Type B pancreatic cell (in vitro differentiated cells): ENCODE measurements around the gene SMIM41. TPM values are rescaled to one million over a fixed set of nuclear protein-coding genes. Genes with fewer than 3 reads are reported as not detected.

Source experiments
- DNase-seq: peaks from one replicate; pipeline ENCODE4 v3.0.0; 2021; ENCODE audit warnings: mixed read lengths; ENCODE audit not compliant: unreplicated experiment; ENCODE audit errors: extremely low spot score
- H3K27ac Mint-ChIP-seq: 2 replicates; pipeline ENCODE4 v1.8.0; 2021; ENCODE audit warnings: mild to moderate bottlenecking, mixed read lengths
- H3K27me3 Mint-ChIP-seq: 2 replicates; pipeline ENCODE4 v1.8.0; 2021; ENCODE audit warnings: mixed read lengths
- H3K36me3 Mint-ChIP-seq: 2 replicates; pipeline ENCODE4 v1.8.0; 2021; ENCODE audit warnings: mixed read lengths
- H3K4me1 Mint-ChIP-seq: one replicate; pipeline ENCODE4 v1.8.0; 2021; ENCODE audit warnings: mixed read lengths; ENCODE audit not compliant: unreplicated experiment
- H3K4me3 Mint-ChIP-seq: 2 replicates; pipeline ENCODE4 v1.8.0; 2021; ENCODE audit warnings: mild to moderate bottlenecking, mixed read lengths
- H3K9me3 Mint-ChIP-seq: 2 replicates; pipeline ENCODE4 v1.8.0; 2021; ENCODE audit warnings: mixed read lengths
- total RNA-seq: library from RNA; stranded (reverse); gene quantifications from 2 replicates; pipeline ENCODE4 v1.2.1, GENCODE V29; 2021; ENCODE audit warnings: low replicate concordance
- TF ChIP-seq, protein P1 (sequence below): fragments of 200-600 bp; sonication (generic); conservative IDR thresholded peaks from 2 replicates; pipeline ENCODE4 v1.5.0; 2021; ENCODE audit warnings: antibody characterized with exemption, mild to moderate bottlenecking

SMIM41 gene
- total RNA-seq, 1 donor from 2014 or later = not detected

DNA sequence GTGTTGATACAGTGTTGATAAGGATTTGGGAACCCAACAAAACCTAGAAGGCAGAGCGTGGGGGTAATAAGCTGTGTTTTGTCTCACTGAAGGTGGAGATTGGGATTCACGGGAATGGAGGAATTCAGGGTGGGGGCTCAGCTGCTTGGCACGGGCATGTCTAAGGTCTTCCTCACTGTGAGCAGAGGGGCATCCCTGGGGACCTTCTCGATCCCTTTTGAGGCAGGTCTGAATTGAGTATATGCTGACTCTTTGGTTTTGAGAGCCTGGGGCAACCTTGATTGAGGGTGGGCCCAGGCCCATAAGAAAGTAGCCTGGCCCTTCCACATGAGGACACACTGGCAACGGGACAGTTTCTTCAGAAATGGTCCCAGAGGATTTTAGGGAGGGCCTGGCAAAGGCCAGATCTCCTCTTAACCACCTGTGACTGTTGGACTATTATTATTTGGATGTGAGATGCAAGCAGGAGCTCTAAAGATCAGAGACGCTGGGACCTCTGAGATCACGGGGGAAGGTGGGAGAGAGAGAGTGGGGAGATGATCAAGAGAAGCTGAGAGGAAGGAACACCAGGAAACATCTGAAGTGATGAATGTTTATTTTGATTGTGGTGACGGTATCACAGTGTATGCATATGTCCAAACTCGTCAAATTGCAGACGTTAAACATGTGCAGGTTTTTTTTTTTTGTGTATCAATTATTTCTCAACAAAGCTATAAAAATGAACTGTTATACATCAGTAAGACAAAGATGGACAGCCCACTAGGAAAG is 48.4 kb downstream of the SMIM41 start:
- H3K36me3 Mint-ChIP-seq = no peaks in the 10 kb centered on the region
- DNase-seq = no peak
- H3K4me1 Mint-ChIP-seq = peaks cover 9% of the 10 kb centered on the region
- TF ChIP-seq, protein P1, sequence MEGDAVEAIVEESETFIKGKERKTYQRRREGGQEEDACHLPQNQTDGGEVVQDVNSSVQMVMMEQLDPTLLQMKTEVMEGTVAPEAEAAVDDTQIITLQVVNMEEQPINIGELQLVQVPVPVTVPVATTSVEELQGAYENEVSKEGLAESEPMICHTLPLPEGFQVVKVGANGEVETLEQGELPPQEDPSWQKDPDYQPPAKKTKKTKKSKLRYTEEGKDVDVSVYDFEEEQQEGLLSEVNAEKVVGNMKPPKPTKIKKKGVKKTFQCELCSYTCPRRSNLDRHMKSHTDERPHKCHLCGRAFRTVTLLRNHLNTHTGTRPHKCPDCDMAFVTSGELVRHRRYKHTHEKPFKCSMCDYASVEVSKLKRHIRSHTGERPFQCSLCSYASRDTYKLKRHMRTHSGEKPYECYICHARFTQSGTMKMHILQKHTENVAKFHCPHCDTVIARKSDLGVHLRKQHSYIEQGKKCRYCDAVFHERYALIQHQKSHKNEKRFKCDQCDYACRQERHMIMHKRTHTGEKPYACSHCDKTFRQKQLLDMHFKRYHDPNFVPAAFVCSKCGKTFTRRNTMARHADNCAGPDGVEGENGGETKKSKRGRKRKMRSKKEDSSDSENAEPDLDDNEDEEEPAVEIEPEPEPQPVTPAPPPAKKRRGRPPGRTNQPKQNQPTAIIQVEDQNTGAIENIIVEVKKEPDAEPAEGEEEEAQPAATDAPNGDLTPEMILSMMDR = no peak
- peaks cover 13% of the 10 kb centered on the region for H3K27me3 Mint-ChIP-seq
- H3K4me3 Mint-ChIP-seq = no peak overlapping the region
- no peaks in the 10 kb centered on the region for H3K9me3 Mint-ChIP-seq
- H3K27ac Mint-ChIP-seq = no peak overlapping the region

DNA sequence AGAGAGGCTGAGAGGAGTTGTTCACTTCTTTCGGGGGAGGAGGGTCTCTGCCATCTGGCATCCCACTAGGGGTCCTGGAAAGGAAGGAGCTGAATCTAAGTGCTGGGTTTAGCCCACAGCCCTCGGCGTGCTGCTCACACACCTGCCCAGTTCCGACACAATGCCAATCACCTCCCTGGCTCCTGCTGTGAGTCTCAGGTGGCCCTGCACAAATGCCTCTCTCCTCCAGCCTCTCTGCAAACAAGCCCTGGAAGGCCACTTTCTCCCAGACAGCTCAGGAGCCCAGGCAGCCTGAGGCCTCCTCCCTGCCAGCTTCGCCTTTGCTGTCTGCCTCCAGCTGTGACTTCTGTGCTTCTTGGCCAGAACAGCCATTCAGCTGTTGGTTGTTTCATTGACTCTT is 51.2 kb downstream of the SMIM41 start:
- Mint-ChIP-seq H3K9me3 (no peaks in the 10 kb centered on the region), H3K36me3 (no peaks in the 10 kb centered on the region), H3K4me1 (peaks cover 9% of the 10 kb centered on the region), H3K4me3 (no peak overlapping the region), H3K27me3 (peaks cover 13% of the 10 kb centered on the region), H3K27ac (no peak overlapping the region)
- TF ChIP-seq, protein P1 = no peak
- no peak for DNase-seq

DNA sequence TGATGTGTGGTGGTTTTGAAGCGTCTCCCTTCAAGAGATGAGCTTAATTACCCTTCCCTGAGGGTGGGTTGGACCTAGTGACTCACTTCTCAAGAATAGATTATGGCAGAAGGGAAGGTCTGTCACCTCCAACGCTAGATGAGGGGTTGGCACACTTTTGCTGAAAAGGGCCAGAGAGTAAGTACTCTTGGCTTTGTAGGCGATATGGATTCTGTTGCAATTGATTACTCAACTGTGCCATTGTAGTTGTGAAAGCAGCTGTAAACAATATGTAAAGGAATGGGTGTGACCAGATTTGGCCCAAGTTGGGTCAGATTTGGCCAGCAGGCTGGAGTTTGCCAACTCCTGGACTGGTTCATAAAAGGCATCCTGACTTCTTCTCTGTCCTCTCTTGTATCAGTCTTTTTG is 53.3 kb downstream of the SMIM41 start:
- H3K4me1 Mint-ChIP-seq = no peaks in the 10 kb centered on the region
- H3K9me3 Mint-ChIP-seq = no peaks in the 10 kb centered on the region
- H3K27ac Mint-ChIP-seq = no peak overlapping the region
- TF ChIP-seq, protein P1 = no peak
- H3K36me3 Mint-ChIP-seq = no peaks in the 10 kb centered on the region
- no peak overlapping the region for H3K4me3 Mint-ChIP-seq
- H3K27me3 Mint-ChIP-seq = peaks cover 13% of the 10 kb centered on the region
- no peak for DNase-seq

DNA sequence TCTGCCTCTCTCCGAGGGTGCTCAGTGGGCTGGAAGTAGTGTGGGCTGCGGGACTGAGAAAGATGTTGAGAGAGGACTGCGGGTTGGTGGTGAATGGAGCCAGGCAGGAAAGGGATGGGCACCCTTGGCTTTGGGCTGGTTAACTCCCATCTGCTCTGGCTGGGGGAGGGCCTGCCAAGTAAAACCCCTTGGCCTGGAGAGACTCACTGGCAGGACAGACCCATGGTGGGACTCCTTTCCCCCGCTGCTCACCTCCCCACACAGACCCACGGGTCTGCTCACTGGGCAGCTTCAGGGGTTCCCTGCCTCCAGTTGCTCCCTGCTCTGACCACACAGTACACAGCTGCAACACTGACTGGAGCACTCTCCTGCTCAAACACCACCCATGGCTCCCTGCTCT is 58.2 kb downstream of the SMIM41 start:
- TF ChIP-seq, protein P1 = no peak
- no peaks in the 10 kb centered on the region for H3K36me3 Mint-ChIP-seq
- DNase-seq = no peak
- no peaks in the 10 kb centered on the region for H3K9me3 Mint-ChIP-seq
- H3K4me3 Mint-ChIP-seq = no peak overlapping the region
- H3K27ac Mint-ChIP-seq = no peak overlapping the region
- peaks cover 21% of the 10 kb centered on the region for H3K4me1 Mint-ChIP-seq
- H3K27me3 Mint-ChIP-seq = peaks cover 6% of the 10 kb centered on the region

DNA sequence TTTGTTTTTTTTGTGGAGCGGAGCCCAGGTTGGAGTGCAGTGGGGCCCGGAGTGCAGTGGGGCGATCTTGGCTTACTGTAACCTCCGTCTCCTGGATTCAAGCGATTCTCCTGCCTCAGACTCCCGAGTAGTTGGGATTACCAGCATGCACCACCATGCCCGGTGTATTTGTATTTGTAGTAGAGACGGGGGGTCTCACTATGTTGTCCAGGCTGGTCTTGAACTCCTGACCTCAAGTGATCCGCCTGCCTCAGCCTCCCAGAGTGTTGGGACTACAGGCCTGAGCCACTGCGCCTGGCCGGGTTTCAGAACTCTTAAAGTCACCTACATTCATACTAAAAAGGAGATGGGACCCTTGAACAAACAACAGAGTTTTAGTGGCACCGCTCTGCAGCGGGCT is 59.6 kb downstream of the SMIM41 start:
- Mint-ChIP-seq H3K27ac (peak overlapping the region; percentile 83), H3K4me3 (no peak overlapping the region), H3K36me3 (no peaks in the 10 kb centered on the region), H3K27me3 (peaks cover 6% of the 10 kb centered on the region), H3K9me3 (no peaks in the 10 kb centered on the region), H3K4me1 (peaks cover 30% of the 10 kb centered on the region)
- TF ChIP-seq, protein P1 = no peak
- DNase-seq = no peak
